BLaER1 (cell line): ENCODE measurements around the gene UNC13A.

Experiments
- H3K27ac ChIP-seq: shearing (Covaris generic); formaldehyde crosslinking; 2 replicates; pipeline ENCODE4 v1.8.1; 2022
- H3K27me3 ChIP-seq: shearing (Covaris generic); formaldehyde crosslinking; 2 replicates; pipeline ENCODE4 v1.8.1; 2022
- H3K36me3 ChIP-seq: shearing (Covaris generic); formaldehyde crosslinking; 2 replicates; pipeline ENCODE4 v1.8.1; 2022
- H3K4me1 ChIP-seq: shearing (Covaris generic); formaldehyde crosslinking; 2 replicates; pipeline ENCODE4 v1.8.1; 2022
- H3K4me2 ChIP-seq: shearing (Covaris generic); formaldehyde crosslinking; 2 replicates; pipeline ENCODE4 v1.8.1; 2022
- H3K4me3 ChIP-seq: shearing (Covaris generic); formaldehyde crosslinking; 2 replicates; pipeline ENCODE4 v1.8.1; 2022
- H3K9ac ChIP-seq: shearing (Covaris generic); formaldehyde crosslinking; 2 replicates; pipeline ENCODE4 v1.8.1; 2022
- H3K9me3 ChIP-seq: shearing (Covaris generic); formaldehyde crosslinking; 2 replicates; pipeline ENCODE4 v1.8.1; 2022
- H4K20me1 ChIP-seq: shearing (Covaris generic); formaldehyde crosslinking; 2 replicates; pipeline ENCODE4 v1.8.1; 2022
- Cebpa-rat ChIP-seq: shearing (Covaris generic); IDR thresholded peaks from 2 replicates; pipeline ENCODE4 v1.8.1; 2022

UNC13A gene

DNA sequence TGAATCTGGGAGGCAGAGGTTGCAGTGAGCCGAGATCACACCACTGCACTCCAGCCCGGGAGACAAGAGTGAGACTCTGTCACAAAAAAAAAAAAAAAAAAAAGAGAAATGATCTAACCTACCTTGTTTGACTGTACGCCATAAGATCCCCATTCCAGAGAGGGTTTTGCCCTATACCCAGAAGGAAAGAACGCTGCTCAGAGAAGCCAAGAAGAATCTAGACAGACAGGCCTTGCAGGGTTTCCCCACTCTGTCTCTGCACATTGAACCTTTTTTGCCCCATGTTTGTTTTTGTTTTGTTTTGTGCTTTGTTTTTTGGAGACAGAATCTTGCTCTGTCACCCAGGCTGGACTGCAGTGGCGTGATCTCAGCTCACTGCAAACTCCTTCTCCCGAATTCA, 23.7 kb upstream of the UNC13A start:
- no peak for TF ChIP-seq Cebpa-rat
- peaks cover 7% of the 10 kb centered on the region for H3K4me1 ChIP-seq
- no peak overlapping the region for H3K4me3 ChIP-seq
- no peak overlapping the region for H3K9ac ChIP-seq
- H3K36me3 ChIP-seq, result no peaks in the 10 kb centered on the region
- no peaks in the 10 kb centered on the region for H3K27me3 ChIP-seq
- H3K4me2 ChIP-seq, result no peak overlapping the region
- H4K20me1 ChIP-seq, result no peaks in the 10 kb centered on the region
- no peak overlapping the region for H3K27ac ChIP-seq
- no peaks in the 10 kb centered on the region for H3K9me3 ChIP-seq

DNA sequence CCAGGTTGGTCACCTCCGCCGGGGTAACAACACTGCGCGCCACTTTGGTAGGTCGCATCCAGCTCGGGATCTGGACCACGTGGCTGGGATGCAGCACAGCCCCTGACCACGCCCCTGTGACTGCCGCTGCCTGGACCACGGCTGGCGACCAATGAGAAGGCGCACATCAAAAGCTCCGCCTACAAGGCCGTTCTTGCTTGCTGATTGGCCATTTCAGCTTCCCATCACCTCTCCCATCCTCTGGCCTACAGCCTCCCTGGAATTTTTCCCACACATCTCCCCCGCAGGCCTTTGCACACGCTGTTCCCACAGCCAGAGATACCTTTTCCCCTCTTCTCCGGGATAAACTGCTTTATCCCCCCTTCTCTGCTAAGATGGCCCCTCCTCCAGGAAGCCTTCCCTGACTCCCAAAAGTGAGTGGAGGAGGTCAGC, 18.6 kb upstream of the UNC13A start:
- Histone ChIP-seq H3K36me3 (no peaks in the 10 kb centered on the region), H4K20me1 (no peaks in the 10 kb centered on the region), H3K4me2 (no peak overlapping the region), H3K9ac (no peak overlapping the region), H3K4me1 (no peaks in the 10 kb centered on the region), H3K9me3 (no peaks in the 10 kb centered on the region), H3K27me3 (no peaks in the 10 kb centered on the region), H3K27ac (no peak overlapping the region), H3K4me3 (no peak overlapping the region)
- no peak for TF ChIP-seq Cebpa-rat

DNA sequence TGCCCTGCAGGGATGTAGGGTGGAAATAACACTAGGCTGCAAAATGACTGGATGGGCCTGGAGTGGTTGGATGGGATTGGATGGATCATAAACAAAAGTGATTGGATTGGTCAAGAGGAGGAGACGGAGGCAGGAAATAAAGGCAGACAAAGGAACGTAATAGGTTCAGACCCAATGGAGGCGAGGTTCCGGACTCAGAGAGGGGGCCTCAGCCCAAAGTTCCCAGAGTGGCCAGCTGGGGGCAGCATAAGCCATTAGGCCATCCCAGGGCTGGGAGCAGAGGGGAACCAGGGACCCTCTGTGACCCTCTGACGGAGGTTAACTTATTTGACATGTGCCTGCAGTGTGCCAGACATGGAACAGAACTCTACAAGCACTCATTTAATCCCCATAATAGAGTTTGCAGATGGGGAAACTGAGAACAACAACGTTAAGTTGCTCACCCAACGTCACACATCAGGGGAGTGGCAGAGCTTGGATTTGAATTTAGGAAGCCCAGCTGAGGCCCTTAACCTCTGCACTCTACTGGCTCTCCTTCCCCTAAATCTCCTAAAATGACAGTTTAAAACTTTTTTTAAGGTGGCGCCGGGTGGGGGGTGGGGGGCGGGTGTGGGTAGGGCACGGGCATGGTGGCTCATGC, 15.8 kb upstream of the UNC13A start:
- no peaks in the 10 kb centered on the region for H3K36me3 ChIP-seq
- H3K4me1 ChIP-seq, result no peaks in the 10 kb centered on the region
- no peaks in the 10 kb centered on the region for H3K27me3 ChIP-seq
- no peaks in the 10 kb centered on the region for H4K20me1 ChIP-seq
- H3K9ac ChIP-seq, result no peak overlapping the region
- H3K4me2 ChIP-seq, result no peak overlapping the region
- H3K9me3 ChIP-seq, result no peaks in the 10 kb centered on the region
- H3K4me3 ChIP-seq, result no peak overlapping the region
- no peak overlapping the region for H3K27ac ChIP-seq
- no peak for TF ChIP-seq Cebpa-rat

DNA sequence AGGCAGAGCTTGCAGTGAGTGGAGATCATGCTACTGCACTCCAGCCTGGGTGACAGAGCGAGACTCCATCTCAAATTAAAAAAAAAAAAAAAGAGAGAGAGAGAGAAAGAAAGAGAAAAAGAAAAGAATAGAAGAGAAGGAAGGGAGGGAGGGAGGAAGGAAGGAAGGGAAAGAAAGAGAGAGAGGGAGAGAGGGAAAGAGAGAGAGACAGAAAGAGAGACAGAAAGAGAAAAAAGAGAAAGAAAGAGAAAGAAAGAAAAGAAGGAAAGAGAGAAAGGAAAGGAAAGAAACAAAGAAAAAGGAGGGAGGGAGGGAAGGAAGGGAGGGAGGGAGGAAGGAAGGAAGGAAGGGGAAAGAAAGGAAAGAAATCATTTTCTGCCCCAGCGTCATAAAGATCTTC, 7.0 kb upstream of the UNC13A start:
- Histone ChIP-seq H3K27me3 (peaks cover 8% of the 10 kb centered on the region; the same call in 1 of the 2 replicates), H3K4me2 (no peak overlapping the region), H3K36me3 (no peaks in the 10 kb centered on the region), H3K27ac (no peak overlapping the region), H3K9me3 (no peaks in the 10 kb centered on the region), H3K4me3 (no peak overlapping the region), H3K4me1 (peaks cover 11% of the 10 kb centered on the region), H4K20me1 (no peaks in the 10 kb centered on the region), H3K9ac (no peak overlapping the region)
- no peak for TF ChIP-seq Cebpa-rat

DNA sequence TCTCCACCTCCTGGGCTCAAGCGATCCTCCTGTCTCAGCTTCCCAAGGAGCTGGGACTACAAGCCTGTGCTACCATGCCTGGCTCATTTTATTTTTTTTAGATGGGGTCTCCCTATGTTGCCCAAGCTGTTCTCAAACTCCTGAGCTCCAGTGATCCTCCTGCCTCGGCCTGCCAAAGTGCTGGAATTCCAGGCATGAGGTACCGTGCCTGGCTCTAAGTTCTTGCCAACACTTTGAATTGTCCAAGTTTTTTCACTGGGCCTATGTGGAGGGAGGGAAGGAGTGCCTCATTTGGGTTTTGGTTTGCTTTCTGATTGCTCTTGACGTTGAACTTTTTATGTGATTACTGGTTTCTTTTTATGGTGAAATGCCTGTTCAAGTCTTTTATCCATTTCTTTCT, 4.4 kb upstream of the UNC13A start:
- TF ChIP-seq Cebpa-rat, result no peak
- Histone ChIP-seq H3K4me3 (no peak overlapping the region), H3K27me3 (peaks cover 34% of the 10 kb centered on the region), H3K9me3 (no peaks in the 10 kb centered on the region), H3K27ac (no peak overlapping the region), H3K9ac (no peak overlapping the region), H4K20me1 (peaks cover 5% of the 10 kb centered on the region; the same call in 1 of the 2 replicates), H3K36me3 (no peaks in the 10 kb centered on the region), H3K4me1 (no peaks in the 10 kb centered on the region), H3K4me2 (no peak overlapping the region)

DNA sequence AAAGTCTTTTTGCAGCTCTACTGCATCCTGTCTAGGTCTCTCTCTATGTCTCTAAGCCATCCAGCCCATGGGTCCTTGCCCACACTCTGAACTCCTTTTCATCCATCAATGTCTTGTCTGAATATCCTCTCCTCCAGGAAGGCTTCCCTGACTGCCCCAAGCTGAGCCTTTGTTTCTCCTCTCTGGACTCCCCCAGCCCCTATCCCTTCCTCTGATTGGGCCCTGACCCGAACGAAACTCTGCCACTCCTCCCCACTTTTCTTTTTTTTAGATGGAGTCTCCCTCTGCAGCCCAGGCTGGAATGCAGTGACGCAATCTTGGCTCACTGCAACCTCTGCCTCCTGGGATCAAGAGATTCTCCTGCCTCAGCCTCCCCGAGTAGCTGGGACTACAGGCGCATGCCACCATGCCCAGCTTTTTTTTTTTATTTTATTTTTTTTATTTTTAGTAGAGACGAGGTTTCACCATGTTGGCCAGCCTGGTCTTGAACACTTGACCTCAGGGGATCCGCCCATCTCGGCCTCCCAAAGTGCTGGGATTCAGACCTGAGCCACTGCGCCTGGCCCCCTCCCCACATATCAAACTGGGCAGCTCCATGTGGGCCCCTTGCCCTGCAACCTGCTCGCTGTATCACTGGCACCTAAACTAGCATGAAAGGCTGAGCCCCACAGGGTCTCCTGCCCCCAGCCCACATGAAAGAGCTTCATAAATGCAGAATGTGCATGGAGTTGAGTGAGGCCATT, 870 bp upstream of the UNC13A start:
- Histone ChIP-seq H3K9me3 (no peaks in the 10 kb centered on the region), H3K4me2 (no peak overlapping the region), H4K20me1 (peaks cover 13% of the 10 kb centered on the region; the same call in 1 of the 2 replicates), H3K27me3 (peaks cover 70% of the 10 kb centered on the region), H3K9ac (no peak overlapping the region), H3K36me3 (no peaks in the 10 kb centered on the region), H3K27ac (no peak overlapping the region), H3K4me1 (peaks cover 4% of the 10 kb centered on the region; the same call in 1 of the 2 replicates), H3K4me3 (no peak overlapping the region)
- TF ChIP-seq Cebpa-rat, result no peak

DNA sequence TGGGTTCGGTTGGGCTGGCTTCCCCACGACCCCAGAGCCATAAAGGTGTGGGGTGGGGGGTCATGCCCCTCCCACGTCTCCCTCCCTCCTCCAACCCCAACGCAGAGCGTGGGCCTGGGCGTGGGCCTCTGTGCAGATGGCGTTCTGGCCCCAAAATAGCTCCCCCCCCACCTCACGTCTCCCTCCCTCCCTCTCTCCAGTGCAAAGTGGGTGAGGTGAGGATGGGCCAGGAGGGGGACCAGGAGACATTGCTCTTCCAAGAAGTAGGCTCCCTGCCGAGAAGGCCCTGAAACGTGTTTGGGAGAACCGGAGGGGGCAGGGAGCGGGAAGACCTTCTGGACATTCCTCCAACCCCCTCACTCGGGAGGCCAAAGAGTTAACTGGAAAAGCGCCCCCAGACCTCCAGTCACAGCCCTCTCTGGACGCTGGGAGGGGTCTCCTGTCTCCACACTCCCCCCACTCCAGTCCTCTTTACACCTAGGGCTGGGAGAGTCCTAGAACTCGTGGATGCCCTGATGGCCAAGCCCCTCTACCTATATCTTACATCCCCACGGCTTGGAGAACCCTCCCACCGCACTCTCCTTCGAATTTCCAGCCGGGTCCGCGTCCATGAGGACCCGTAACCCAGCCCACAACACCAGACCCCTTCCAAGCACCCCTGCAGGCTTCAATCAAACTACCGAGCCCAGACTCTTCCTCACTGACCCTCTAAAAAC, 855 bp downstream of the UNC13A start:
- no peak overlapping the region for H3K9ac ChIP-seq
- peaks cover 85% of the 10 kb centered on the region for H3K27me3 ChIP-seq
- no peaks in the 10 kb centered on the region for H3K9me3 ChIP-seq
- TF ChIP-seq Cebpa-rat, result no peak
- H3K4me2 ChIP-seq, result peak overlapping the region; percentile 45; the same call in 1 of the 2 replicates
- no peak overlapping the region; the same call in 1 of the 2 replicates for H3K4me3 ChIP-seq
- peaks cover 13% of the 10 kb centered on the region; the same call in 1 of the 2 replicates for H4K20me1 ChIP-seq
- H3K36me3 ChIP-seq, result no peaks in the 10 kb centered on the region
- no peak overlapping the region for H3K27ac ChIP-seq
- H3K4me1 ChIP-seq, result peaks cover 4% of the 10 kb centered on the region; the same call in 1 of the 2 replicates

DNA sequence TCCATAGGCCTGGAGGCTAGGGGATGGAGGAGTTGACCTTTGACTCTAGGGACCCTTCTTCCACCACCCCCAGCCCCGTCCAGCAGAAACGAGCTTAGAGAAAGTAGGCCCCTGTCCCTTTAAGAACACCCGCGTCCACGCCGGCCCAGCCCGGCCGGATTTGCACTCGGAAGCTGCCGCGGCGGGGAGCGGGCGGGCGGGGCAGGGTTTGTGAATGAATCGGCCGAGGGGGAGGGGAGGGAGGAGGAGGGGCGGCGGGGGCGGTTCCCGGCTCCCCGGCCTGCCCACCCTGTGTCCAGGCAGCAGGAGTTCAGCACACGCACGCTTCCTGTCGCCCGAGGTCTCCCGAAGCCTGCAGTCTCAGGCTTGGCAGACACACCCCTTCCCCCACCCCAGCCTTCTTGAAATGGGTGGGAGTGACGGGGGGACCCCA, 1.5 kb downstream of the UNC13A start:
- H3K27me3 ChIP-seq, result peaks cover 86% of the 10 kb centered on the region
- no peak overlapping the region; the same call in 1 of the 2 replicates for H3K4me3 ChIP-seq
- peaks cover 4% of the 10 kb centered on the region; the same call in 1 of the 2 replicates for H3K4me1 ChIP-seq
- peaks cover 13% of the 10 kb centered on the region; the same call in 1 of the 2 replicates for H4K20me1 ChIP-seq
- H3K4me2 ChIP-seq, result peak overlapping the region; percentile 45
- TF ChIP-seq Cebpa-rat, result no peak
- H3K9ac ChIP-seq, result no peak overlapping the region
- no peak overlapping the region for H3K27ac ChIP-seq
- no peaks in the 10 kb centered on the region for H3K36me3 ChIP-seq
- no peaks in the 10 kb centered on the region for H3K9me3 ChIP-seq

DNA sequence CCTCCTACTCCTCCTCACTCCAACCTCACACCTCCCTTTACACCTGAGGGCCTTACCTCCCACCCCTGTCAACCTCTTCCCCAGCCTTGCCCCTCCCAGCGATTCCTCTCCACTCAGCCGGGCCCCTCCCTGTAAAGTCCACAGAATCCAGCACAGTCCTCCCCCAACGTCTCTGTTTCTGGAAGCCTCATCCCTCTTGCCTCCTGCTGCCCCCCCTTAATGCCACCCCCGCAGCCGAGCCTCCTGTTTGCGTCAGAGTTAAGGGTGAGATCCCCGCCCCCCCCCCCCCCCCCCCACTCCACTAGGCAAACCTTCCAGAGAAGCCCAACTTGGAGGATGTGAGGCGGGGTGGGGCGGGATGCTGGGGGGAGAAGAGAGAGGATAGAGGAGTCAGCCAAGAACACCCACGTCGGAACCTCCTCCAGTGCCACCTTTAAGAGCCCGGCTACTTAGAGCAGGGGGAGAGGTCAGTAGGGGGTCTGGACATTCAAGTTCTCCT, 2.1 kb downstream of the UNC13A start:
- Histone ChIP-seq H4K20me1 (peaks cover 13% of the 10 kb centered on the region; the same call in 1 of the 2 replicates), H3K27ac (no peak overlapping the region), H3K4me2 (peak overlapping the region; percentile 45), H3K4me1 (peaks cover 4% of the 10 kb centered on the region; the same call in 1 of the 2 replicates), H3K27me3 (peaks cover 91% of the 10 kb centered on the region), H3K9ac (no peak overlapping the region), H3K9me3 (no peaks in the 10 kb centered on the region), H3K36me3 (no peaks in the 10 kb centered on the region), H3K4me3 (no peak overlapping the region)
- no peak for TF ChIP-seq Cebpa-rat
